HG03439 (cell line): ENCODE data around the gene CDH23.
A peak's percentile ranks its signal among the peaks of the same experiment; 100 is the strongest.

Experiments
- ATAC-seq: cut with Tn5 transposase; IDR thresholded peaks from one replicate; pipeline ENCODE4 v1.9.1; 2021; ENCODE audit warnings: mild to moderate bottlenecking, moderate library complexity; ENCODE audit not compliant: unreplicated experiment

CDH23 gene

DNA sequence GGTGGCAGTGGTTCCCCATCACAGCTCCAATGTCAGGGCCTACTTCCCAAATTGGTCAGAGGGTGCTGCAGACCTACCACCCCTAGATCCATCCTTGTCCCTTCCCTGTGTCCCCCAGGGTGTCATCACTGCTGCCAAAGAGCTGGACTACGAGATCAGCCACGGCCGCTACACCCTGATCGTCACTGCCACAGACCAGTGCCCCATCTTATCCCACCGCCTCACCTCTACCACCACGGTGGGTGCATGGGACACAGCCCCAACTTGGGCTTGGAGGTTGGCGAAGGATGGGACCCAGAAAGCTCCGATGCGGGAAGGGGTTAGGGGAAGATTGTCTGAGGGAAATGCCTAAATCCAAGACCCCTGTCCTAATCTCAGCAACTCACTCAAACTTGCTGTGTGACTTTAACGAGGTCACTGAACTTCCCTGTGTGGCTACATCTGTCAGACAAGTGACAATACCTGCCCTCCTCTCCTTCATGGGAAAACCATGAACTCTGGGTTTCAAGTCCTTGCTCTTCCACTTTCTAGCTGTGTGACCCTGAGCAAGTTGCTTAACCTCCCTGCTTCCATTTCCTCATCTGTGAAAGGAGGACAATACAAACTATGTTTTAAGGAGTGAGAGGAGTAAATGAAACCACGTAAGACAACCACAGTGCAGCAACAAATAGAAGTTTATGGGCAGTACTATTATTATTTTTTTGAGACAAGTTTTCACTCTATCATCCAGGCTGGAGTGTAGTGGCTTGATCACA is 381.5 kb downstream of the CDH23 start:
- ATAC-seq: no peak

GRCh38 chr10:71779641-71780040 is 382.9 kb downstream of the CDH23 start:
- ATAC-seq: no peak

DNA sequence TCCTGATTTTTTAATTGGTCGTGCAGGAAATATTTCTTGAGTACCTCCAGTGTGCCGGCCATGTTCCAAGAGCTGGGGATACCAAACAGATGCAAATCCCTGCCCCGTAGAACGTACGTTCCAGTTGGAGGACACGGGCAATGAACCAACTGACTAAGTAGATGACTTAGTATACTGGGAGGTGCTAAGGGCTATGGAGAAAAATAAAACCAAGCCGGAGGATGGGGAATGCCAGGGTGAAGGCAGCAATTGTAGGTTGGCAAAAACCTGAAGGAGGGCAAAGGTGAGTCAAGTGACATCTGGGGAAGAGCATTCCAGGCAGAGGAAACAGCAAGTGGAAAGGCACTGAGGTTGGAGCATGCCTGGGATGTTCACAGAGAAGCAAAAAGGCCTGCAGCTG is 383.4 kb downstream of the CDH23 start:
- ATAC-seq: no peak

DNA sequence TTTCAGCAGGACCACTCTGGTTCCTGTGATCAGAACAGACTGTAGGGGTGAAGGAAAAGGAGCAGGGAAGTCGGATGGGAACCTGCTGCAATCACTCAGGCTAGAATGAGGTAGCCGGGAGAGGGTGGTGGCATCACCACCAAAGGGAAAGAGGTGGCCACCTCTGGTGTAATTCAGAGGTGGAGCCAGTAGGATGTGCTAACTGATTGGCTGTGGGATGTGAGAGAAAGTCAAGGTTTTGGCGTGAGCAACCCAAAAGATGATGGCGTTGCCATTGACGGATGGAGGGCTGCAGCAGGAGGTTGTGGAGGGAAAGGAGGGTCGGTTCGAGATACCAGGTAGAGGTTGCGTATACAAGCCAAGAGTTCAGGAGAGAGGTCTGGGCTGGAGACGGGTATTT is 384.0 kb downstream of the CDH23 start:
- no peak for ATAC-seq

- no peak for ATAC-seq
Measured at GRCh38 chr10:71782221-71782916, 385.6 kb downstream of the CDH23 start.

DNA sequence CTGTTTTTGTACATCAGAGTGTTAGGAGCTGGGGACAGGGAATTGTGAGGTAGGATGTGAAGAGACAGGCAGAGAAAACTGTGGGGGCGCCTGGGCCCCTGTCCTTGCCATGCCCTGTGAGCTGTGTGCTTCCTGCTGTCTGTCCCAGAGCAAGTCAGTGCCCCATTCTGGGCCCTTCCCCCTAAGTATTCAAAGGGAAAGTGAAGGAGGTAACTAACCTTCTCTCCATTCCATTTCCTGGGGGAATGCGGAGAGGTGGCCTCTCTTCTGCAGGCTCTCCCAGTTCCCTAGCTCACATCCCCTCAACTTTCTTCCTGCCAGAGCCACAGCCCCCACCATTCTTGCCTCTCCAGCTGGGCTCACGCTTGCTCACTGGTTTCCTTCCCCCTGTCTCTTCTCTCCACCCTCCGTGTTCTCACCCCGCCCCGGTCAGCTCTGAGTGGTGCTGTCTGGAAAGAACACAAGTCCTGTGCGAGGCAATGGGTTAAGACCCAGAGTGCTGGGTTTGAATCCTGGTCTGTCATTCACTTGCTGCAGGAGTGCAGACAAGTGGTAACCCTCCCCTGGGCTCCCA is 386.3 kb downstream of the CDH23 start:
- ATAC-seq: no peak

DNA sequence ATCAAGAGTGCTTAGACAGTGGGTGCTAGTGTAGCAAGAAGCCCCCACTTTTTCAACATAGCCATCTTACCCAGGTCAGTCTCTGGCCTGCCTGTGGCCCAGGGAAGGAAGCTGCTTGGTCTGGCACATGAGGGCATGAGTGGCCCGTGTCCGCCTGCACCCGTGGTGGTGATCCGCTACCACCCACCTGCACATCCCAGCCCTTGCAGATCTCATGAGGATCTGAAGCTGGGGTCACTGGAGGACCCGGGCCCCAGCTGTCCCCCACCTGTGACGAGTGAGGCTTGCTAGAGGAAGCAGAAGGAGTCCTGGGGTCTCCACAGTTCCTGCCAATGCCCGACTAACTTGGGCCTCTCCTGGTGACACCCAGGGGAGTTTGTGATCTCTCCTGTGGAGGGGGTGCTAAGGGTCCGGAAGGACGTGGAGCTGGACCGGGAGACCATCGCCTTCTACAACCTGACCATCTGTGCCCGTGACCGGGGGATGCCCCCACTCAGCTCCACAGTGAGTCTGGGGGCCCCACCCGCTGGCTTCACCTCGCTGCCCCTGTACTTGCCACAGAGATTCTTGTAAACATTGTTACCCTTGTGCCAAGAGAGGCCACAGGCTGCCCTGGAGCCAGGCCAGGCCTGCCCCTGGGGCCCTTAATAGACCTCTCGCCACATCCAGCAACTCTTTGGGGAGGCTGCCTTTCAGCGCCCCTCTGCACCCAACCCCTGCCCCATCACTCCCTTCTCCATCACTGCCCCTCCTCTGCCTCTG is 387.4 kb downstream of the CDH23 start:
- ATAC-seq: no peak

DNA sequence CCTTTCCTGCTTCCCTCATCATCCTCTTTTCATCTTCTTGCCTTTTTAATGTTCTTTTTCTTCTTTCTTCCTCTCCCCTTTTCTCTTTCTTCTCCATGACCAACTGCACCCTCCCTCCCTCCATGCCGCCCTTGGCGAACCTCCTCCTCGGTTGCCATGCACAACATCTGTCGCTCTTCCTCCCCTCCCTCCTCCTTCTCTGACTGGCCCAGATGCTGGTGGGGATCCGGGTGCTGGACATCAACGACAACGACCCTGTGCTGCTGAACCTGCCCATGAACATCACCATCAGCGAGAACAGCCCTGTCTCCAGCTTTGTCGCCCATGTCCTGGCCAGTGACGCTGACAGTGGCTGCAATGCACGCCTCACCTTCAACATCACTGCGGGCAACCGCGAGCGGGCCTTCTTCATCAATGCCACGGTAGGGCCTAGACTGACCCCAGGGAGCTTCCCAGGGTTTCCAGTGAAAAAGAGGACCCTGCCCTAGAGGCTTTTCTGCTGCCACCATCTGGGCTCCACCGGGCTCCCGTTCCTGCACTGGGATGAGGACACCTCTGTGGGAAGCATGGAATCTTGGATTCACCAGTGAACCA is 388.1 kb downstream of the CDH23 start:
- no peak for ATAC-seq

GRCh38 chr10:71788954-71789353 is 392.2 kb downstream of the CDH23 start:
- ATAC-seq: no peak

GRCh38 chr10:71789871-71790270 is 393.2 kb downstream of the CDH23 start:
- no peak for ATAC-seq

GRCh38 chr10:71790749-71791440 is 394.2 kb downstream of the CDH23 start:
- ATAC-seq: no peak

DNA sequence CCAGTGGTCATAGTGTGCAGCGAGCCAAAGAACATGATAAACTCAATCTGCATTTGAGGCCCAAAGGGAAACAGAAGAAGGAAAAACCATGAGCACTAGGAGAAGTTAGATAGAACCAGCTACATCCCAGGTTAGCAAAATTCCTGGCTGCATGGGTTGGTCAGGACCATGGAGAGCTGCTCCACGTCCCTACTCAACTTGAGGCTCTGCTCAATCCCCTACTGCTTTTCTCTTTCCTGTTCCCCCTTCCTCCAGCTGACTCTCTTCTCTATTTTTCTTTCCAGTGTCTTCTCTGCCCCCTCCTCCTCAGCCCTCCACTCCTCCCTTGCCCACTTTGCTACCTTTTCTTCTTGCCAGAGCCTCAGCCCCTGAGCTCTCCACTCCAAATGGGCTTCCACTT is 398.5 kb downstream of the CDH23 start:
- ATAC-seq: no peak

DNA sequence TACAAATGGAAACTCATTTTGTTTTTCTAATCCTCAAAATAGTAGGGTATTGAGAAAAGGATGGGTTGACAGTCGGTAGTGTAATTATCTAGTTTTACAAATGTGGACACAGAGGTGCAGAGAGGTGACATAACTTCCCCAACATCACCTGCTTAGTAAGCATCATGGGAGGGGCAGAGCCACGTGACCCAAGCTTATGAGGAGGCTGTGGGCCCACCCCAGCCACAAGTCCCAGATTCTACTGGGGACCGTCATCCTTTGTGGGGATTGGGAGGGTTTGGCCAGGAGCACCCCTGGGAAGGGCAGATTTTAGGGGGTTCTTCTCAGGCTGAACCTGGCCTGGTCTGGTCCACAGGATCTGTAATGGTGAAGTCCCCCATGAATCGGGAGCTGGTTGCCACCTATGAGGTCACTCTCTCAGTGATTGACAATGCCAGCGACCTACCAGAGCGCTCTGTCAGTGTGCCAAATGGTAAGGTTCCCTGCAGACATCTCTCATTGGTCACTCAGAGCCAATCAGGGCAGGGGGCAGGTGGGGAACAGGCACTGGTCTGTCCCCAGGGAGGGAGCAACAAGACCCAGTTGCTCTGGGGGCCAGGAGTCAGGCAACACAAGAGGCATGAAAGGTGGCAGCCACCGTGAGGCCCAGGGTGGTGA is 400.2 kb downstream of the CDH23 start:
- no peak for ATAC-seq

DNA sequence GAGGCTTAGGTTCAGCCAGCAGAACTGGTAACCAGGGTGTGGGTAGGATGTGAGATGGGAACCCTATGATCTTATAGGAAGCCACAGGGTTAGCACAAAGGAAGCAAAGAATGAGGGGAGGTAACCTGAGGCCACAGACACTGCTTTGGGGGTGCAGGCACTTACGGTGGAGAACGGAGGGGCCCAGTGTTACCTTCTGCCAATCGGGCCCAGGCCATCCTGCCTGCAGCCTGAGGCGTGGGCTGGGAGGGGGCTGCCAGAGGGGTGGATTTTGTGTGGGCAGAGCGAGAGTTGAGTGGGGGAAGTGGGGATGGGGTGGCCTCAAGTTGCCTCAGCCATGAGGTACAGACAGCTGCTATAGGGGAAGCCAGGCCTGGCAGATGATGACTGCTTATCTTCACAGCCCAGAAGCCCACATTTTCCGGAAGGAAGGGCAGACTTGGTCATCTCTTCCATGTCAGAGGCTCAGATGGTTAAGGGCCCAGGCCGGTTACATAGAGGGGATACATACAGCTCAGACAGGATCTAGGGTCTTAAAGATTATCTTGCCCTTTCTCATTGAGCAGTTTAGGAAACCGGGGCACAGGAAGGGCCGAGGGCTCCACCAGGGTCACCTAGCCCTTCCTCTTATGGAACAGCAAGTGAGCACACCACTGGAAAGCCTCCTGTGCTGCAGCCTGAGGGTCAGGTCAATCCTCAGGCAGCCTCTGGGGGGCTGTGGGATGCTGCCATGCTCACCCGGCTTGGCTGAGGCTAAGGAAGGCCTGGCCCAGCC is 401.0 kb downstream of the CDH23 start:
- ATAC-seq: no peak

DNA sequence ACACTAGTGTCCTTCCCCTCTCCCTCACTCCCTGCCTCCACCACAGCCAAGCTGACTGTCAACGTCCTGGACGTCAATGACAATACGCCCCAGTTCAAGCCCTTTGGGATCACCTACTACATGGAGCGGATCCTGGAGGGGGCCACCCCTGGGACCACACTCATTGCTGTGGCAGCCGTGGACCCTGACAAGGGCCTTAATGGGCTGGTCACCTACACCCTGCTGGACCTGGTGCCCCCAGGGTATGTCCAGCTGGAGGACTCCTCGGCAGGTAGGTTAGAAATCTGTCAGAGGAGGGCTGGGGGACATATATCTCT is 401.5 kb downstream of the CDH23 start:
- no peak for ATAC-seq

DNA sequence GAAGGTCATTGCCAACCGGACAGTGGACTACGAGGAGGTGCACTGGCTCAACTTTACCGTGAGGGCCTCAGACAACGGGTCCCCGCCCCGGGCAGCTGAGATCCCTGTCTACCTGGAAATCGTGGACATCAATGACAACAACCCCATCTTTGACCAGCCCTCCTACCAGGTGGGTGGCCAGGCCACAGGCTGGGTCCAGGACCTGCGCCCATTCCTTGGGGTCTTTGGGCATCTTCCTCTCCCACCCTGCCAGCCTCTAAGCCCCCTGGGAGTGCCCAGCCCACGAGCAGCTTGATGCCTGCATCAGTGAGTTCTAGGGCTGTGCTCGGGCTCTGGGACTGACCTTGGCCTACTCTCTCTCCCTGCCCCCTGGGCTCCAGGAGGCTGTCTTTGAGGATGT is 402.4 kb downstream of the CDH23 start:
- no peak for ATAC-seq

GRCh38 chr10:71799608-71800453 is 403.1 kb downstream of the CDH23 start:
- no peak for ATAC-seq

GRCh38 chr10:71801361-71801760 is 404.6 kb downstream of the CDH23 start:
- peak; percentile 65 for ATAC-seq

DNA sequence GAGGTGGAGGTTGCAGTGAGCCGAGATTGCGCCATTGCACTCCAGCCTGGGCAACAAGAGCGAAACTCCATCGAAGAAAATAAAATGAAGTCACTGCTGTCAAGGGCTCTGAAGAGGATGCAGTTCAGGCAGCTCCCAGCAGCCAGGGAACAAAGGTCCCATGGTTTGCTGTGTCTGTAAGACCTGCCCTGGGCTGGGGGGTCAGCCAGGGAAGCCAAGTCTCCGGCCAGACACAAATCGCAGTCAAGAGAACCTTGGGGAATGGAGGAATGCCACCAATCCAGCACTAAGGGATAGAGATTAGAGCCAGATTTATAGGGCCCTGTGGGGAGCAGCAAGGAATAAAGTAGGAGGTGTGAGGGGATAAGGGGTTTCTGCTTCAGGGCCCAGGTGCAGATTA is 405.5 kb downstream of the CDH23 start:
- ATAC-seq: no peak
